LHCN-M2 (cell line): Measurements from ENCODE around the gene MTR. TPM values are rescaled to one million over a fixed set of nuclear protein-coding genes. Genes with fewer than 3 reads are reported as not detected.

Experiments
- DNase-seq: peaks from one replicate; pipeline ENCODE4 v3.0.0-alpha.2; 2012; ENCODE audit warnings: low read depth
- polyA plus RNA-seq: library from polyadenylated mRNA; unstranded; fragments of >200 nt; gene quantifications from one replicate; pipeline ENCODE4 v1.2.1, GENCODE V29; 2012; ENCODE audit warnings: missing spikeins
- total RNA-seq: library from RNA; depleted of rRNA; stranded (reverse); fragments of >200 nt; gene quantifications from 2 replicates; pipeline ENCODE4 v1.2.3, GENCODE V29; 2014; rRNA removed

The MTR gene
- 22.6 and 23.2 TPM in 2 replicates for total RNA-seq
- polyA plus RNA-seq: 6.4 TPM

GRCh38 chr1:236795035-236795756, at the start of gene MTR:
TSS of gene MTR (plus strand) at chr1:236795292. CDS start at chr1:236795704, 412 bp downstream.
- peak; percentile 98 for DNase-seq

- no peak for DNase-seq
These were observed 48.3 kb upstream of the MTR start for GRCh38 chr1:236746785-236747184.

- no peak for DNase-seq
These were observed 47.6 kb upstream of the MTR start for GRCh38 chr1:236747311-236747985.

- no peak for DNase-seq
These were observed 46.7 kb upstream of the MTR start for GRCh38 chr1:236748268-236748870.

GRCh38 chr1:236750928-236751327, 44.2 kb upstream of the MTR start:
- no peak for DNase-seq

GRCh38 chr1:236751385-236751784, 43.7 kb upstream of the MTR start:
- no peak for DNase-seq

- no peak for DNase-seq
These were observed 43.2 kb upstream of the MTR start for GRCh38 chr1:236751935-236752334.

GRCh38 chr1:236753516-236753915, 41.6 kb upstream of the MTR start:
- peak; percentile 4 for DNase-seq

GRCh38 chr1:236753964-236754363, 41.1 kb upstream of the MTR start:
- no peak for DNase-seq

- DNase-seq: no peak
These were observed 40.4 kb upstream of the MTR start for GRCh38 chr1:236754525-236755210.

GRCh38 chr1:236757640-236758039, 37.5 kb upstream of the MTR start:
- no peak for DNase-seq

GRCh38 chr1:236759252-236759859, 35.7 kb upstream of the MTR start:
- peak; percentile 33 for DNase-seq

GRCh38 chr1:236760480-236760879, 34.6 kb upstream of the MTR start:
- no peak for DNase-seq

GRCh38 chr1:236760986-236761385, 34.1 kb upstream of the MTR start:
- no peak for DNase-seq

GRCh38 chr1:236761397-236762132, 33.5 kb upstream of the MTR start:
- DNase-seq: no peak

- no peak for DNase-seq
These were observed 32.7 kb upstream of the MTR start for GRCh38 chr1:236762410-236762809.

GRCh38 chr1:236765831-236766230, 29.3 kb upstream of the MTR start:
- no peak for DNase-seq

GRCh38 chr1:236766506-236766905, 28.6 kb upstream of the MTR start:
- DNase-seq: no peak

GRCh38 chr1:236767276-236767675, 27.8 kb upstream of the MTR start:
- no peak for DNase-seq

- no peak for DNase-seq
These were observed 26.5 kb upstream of the MTR start for GRCh38 chr1:236768601-236769000.

GRCh38 chr1:236773919-236774318, 21.2 kb upstream of the MTR start:
- DNase-seq: no peak
